T-helper 1 cell (primary cell): ENCODE measurements around the gene CDK18.

ENCODE experiments used
- DNase-seq, 5 donors: peaks; one replicate each; pipeline ENCODE4 v3.0.0-alpha.2; 2012 to 2020

Gene CDK18

GRCh38 chr1:205575294-205575885 lies 70.9 kb downstream of the CDK18 start:
- no peak for DNase-seq

- no peak for DNase-seq
Observed at GRCh38 chr1:205576011-205576410, 71.5 kb downstream of the CDK18 start.

- DNase-seq: no peak
Observed at GRCh38 chr1:205576805-205577761, 72.6 kb downstream of the CDK18 start.

GRCh38 chr1:205577874-205578658 lies 73.6 kb downstream of the CDK18 start:
- DNase-seq: no peak

GRCh38 chr1:205578780-205579571 lies 74.5 kb downstream of the CDK18 start:
- no peak for DNase-seq

- no peak for DNase-seq
Observed at GRCh38 chr1:205579711-205580110, 75.2 kb downstream of the CDK18 start.

- no peak for DNase-seq
Observed at GRCh38 chr1:205580140-205580922, 75.9 kb downstream of the CDK18 start.

GRCh38 chr1:205580923-205581180 lies 76.4 kb downstream of the CDK18 start:
- no peak for DNase-seq

- no peak for DNase-seq
Observed at GRCh38 chr1:205581321-205581980, 77.0 kb downstream of the CDK18 start.

GRCh38 chr1:205582046-205582445 lies 77.6 kb downstream of the CDK18 start:
- no peak for DNase-seq
